ENCODE results near the gene MACROD2.

DNA sequence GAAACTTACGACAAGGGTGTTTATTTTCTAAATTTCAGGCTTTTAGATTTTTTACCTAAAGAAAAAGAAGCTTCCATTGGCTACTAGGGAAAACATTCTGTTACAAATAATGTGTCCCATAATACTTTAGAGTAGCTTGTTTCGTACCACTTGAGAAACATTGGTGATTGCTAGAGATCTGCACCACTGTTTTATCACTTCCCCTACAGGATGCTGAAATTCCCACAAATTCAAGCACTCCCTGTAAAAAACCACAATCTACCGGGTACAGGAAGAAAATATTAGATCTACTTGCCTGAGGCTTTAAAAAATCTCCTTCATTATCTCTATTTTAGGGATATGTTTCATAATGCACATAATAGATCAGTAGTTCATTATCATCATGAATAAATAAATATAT lies 34.8 kb upstream of the MACROD2 start:
- TF ChIP-seq YY1 (IDR thresholded peaks at IDR 0.05; ENCODE audit: insufficient read depth, insufficient read length) (no peak), ZNF274 (IDR thresholded peaks at IDR 0.05; ENCODE audit: low read depth, low read length) (no peak)
